GM12878 (cell line): ENCODE data around the gene MAP4K4. TPM values are rescaled to one million over a fixed set of nuclear protein-coding genes. Genes with fewer than 3 reads are reported as not detected.

Source experiments
- CEBPB ChIP-seq, 2 experiments: fragments of 150-350 bp in 1 of 2; IDR thresholded peaks; 2 replicates each; pipeline ENCODE4 v1.6.1; 2012 to 2014; ENCODE audit warnings: low read depth in 2 of 2, low read length in 2 of 2, borderline replicate concordance in 1 of 2, inconsistent platforms in 1 of 2
- CUX1 ChIP-seq: IDR thresholded peaks from 2 replicates; pipeline ENCODE4 v1.6.1; 2012; ENCODE audit warnings: improper control_type of control experiment, low read depth, low read length; ENCODE audit not compliant: insufficient replicate concordance
- E4F1 ChIP-seq: fragments of 450-650 bp; IDR thresholded peaks from 2 replicates; pipeline ENCODE4 v1.6.1; 2018; ENCODE audit warnings: borderline replicate concordance, mild to moderate bottlenecking; ENCODE audit not compliant: partially characterized antibody
- LARP7 ChIP-seq: fragments of 450-650 bp; IDR thresholded peaks from 2 replicates; pipeline ENCODE4 v1.6.1; 2017; ENCODE audit warnings: mild to moderate bottlenecking
- RB1 ChIP-seq: fragments of 450-650 bp; formaldehyde crosslinking; IDR thresholded peaks from 2 replicates; pipeline ENCODE4 v1.6.1; 2017; ENCODE audit warnings: mild to moderate bottlenecking, borderline replicate concordance
- RELA ChIP-seq: fragments of 450-650 bp; IDR thresholded peaks from 2 replicates; pipeline ENCODE4 v1.8.0; 2014; ENCODE audit warnings: borderline replicate concordance; ENCODE audit not compliant: partially characterized antibody
- ZBTB40 ChIP-seq: fragments of 450-650 bp; IDR thresholded peaks from 2 replicates; pipeline ENCODE4 v1.6.1; 2016; ENCODE audit warnings: mild to moderate bottlenecking, moderate library complexity, borderline replicate concordance
- ZNF217 ChIP-seq: fragments of 450-650 bp; IDR thresholded peaks from 2 replicates; pipeline ENCODE4 v1.6.1; 2017; ENCODE audit warnings: antibody characterized with exemption, mild to moderate bottlenecking
- polyA plus RNA-seq, 11 experiments: library from polyadenylated mRNA; depleted of rRNA in 4 of 11; unstranded in 6 of 11; stranded (reverse) in 5 of 11; fragments of >200 nt; fragmentation: Nextera tagmentation in 4 of 11; fragmentation: Illumina TruSeq in 1 of 11; extraction: Ambion mirVana in 4 of 11; extraction: Trizol in 1 of 11; gene quantifications; 1 replicate in 1 of 11; 2 replicates in 10 of 11; pipeline versions ENCODE4 v1.2.1 to v1.2.3, GENCODE V29; 2011 to 2016; ENCODE audit warnings: inconsistent platforms in 2 of 11, missing spikeins in 2 of 11, low read depth in 1 of 11
- total RNA-seq, 4 experiments: library from RNA; depleted of rRNA in 3 of 4; stranded (reverse); fragments of >200 nt in 3 of 4; fragmentation: Illumina TruSeq in 1 of 4; extraction: Trizol in 1 of 4; gene quantifications; 2 replicates each; pipeline versions ENCODE4 v1.2.1 to v1.2.3, GENCODE V29; 2013 to 2021

Gene MAP4K4
- total and polyA plus RNA-seq, 10 of the 15 experiments (the other 5 are each of a cell fraction or from before 2014, with no cell fraction given): 1.9 to 50.4 (median 9.7) TPM

GRCh38 chr2:101899871-101900270 lies 202.4 kb downstream of the MAP4K4 start (continued):
- TF ChIP-seq CUX1: no peak
- no peak for TF ChIP-seq ZBTB40
- no peak for TF ChIP-seq ZNF217
- TF ChIP-seq RB1: no peak
- no peak for TF ChIP-seq CEBPB (IDR thresholded peaks at IDR 0.05; ENCODE audit: borderline replicate concordance in 1 of 2, low read depth in 2 of 2, low read length in 2 of 2)
- TF ChIP-seq LARP7: no peak
- TF ChIP-seq RELA: no peak
- TF ChIP-seq E4F1: no peak
